Measurements from ENCODE around the gene CMIP.

The CMIP gene

DNA sequence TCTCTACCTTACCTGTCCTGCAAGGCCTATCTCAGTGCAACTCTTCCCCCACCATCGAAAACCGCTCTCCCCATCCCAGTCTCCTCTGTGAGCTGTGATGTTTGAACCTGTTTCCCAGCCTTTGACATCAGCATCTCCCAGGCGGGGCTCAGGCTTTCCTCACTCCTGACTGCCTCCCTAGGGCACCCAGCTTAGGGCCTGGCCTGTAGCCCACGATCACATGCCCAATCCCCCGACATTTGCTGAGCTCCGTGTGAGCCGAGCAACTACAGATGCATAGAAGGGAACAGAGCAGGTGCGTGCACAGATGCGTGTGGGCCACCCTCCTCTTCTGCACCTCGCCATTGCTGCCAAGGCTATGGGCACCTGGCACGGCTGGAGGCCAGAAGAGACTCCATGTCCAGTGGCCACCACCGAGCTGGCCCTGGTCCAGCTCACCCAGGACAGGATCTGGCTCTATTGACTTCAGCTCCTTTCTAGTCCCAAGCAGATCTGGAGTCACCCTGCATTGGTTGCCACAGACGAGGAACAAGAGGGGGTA is 35.5 kb upstream of the CMIP start:
- no peaks in the 10 kb centered on the region for H3K36me3 ChIP-seq (replicated peaks)
- in situ Hi-C loops (cut with HindIII; ENCODE audit: low pct_ligation_motif_present, low sequenced_read_pairs), result no loop called here
- TF ChIP-seq, protein P1, sequence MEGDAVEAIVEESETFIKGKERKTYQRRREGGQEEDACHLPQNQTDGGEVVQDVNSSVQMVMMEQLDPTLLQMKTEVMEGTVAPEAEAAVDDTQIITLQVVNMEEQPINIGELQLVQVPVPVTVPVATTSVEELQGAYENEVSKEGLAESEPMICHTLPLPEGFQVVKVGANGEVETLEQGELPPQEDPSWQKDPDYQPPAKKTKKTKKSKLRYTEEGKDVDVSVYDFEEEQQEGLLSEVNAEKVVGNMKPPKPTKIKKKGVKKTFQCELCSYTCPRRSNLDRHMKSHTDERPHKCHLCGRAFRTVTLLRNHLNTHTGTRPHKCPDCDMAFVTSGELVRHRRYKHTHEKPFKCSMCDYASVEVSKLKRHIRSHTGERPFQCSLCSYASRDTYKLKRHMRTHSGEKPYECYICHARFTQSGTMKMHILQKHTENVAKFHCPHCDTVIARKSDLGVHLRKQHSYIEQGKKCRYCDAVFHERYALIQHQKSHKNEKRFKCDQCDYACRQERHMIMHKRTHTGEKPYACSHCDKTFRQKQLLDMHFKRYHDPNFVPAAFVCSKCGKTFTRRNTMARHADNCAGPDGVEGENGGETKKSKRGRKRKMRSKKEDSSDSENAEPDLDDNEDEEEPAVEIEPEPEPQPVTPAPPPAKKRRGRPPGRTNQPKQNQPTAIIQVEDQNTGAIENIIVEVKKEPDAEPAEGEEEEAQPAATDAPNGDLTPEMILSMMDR (IDR thresholded peaks at IDR 0.05; ENCODE audit: low read depth, low read length, missing control alignments), result no peak

DNA sequence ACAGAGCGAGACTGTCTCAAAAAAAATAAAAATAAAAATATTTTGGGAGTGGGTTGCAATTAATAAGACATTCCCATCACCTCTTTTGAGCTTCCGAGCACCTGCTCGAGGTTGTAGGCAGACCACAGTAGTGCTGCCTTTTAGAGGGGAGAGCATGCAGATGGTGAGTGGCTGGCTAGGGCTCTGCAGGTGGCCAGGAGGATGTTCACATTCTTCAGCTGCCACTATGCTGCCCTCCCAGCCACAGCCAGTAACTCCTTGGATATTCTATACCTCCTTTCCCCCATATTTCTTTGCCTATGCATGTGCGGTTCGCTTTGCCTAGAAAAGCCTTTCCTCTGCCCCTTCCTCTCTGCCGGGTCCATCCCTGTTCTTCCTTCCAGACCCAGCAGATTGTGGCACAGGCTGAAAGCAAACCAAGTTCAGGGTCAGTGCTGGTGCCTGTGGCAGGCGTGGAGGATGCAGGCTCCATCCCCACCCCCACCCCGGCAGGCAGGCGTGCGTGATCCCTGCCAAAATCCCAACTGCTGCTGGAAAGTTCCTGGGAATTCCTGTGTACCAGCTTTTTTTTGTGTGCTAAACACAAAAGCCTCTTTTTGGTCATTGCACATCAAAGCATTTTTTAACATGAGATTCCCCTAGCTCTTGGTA is 33.8 kb upstream of the CMIP start:
- TF ChIP-seq, protein P1 (IDR thresholded peaks at IDR 0.05; ENCODE audit: low read depth, low read length, missing control alignments), result no peak
- Histone ChIP-seq H3K27ac (no peak overlapping the region), H3K27me3 (replicated peaks) (no peaks in the 10 kb centered on the region), H3K36me3 (replicated peaks) (no peaks in the 10 kb centered on the region), H3K4me3 (ENCODE audit: low read depth, low read length) (no peak overlapping the region)
- in situ Hi-C loops (cut with HindIII; ENCODE audit: low pct_ligation_motif_present, low sequenced_read_pairs), result no loop called here
- DNase-seq, result no peak

More for the DNA sequence above, 35.5 kb upstream of the CMIP start:
- no peak overlapping the region for H3K4me3 ChIP-seq (ENCODE audit: low read depth, low read length)
- no peak for DNase-seq
- no peaks in the 10 kb centered on the region for H3K27me3 ChIP-seq (replicated peaks)
- H3K27ac ChIP-seq, result no peak overlapping the region

GRCh38 chr16:81413245-81413990 is 31.2 kb upstream of the CMIP start:
- Histone ChIP-seq H3K27me3 (replicated peaks) (no peaks in the 10 kb centered on the region), H3K36me3 (replicated peaks) (no peaks in the 10 kb centered on the region), H3K27ac (no peak overlapping the region), H3K4me3 (ENCODE audit: low read depth, low read length) (no peak overlapping the region)
- DNase-seq, result no peak
- in situ Hi-C loops (cut with HindIII; ENCODE audit: low pct_ligation_motif_present, low sequenced_read_pairs), result no loop called here
- TF ChIP-seq, protein P1 (IDR thresholded peaks at IDR 0.05; ENCODE audit: low read depth, low read length, missing control alignments), result no peak

DNA sequence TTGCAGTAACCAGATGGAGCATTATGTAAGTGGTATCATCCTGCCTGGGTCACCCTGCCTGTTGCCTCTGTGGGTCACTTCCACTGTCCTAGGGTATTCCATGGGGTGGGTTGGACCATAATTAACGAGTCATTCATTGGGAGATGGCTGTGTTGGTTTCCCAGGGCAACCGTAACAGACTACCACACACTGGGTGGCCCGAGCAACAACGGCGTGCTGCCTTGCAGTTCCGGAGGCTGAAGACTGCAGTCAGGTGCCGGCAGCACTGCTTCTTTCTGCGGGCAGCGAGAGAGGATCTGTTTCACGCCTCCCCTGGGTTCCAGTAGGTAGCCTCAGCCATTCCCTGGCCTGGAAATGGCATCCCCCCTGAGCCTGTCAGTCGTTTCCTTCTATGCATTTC is 28.9 kb upstream of the CMIP start:
- H3K36me3 ChIP-seq (replicated peaks), result no peaks in the 10 kb centered on the region
- no peak overlapping the region for H3K27ac ChIP-seq
- no peaks in the 10 kb centered on the region for H3K27me3 ChIP-seq (replicated peaks)
- no peak overlapping the region for H3K4me3 ChIP-seq (ENCODE audit: low read depth, low read length)
- in situ Hi-C loops (cut with HindIII; ENCODE audit: low pct_ligation_motif_present, low sequenced_read_pairs), result no loop called here
- DNase-seq, result no peak
- TF ChIP-seq, protein P1 (IDR thresholded peaks at IDR 0.05; ENCODE audit: low read depth, low read length, missing control alignments), result no peak

GRCh38 chr16:81416749-81417148 is 27.9 kb upstream of the CMIP start:
- H3K36me3 ChIP-seq (replicated peaks), result no peaks in the 10 kb centered on the region
- in situ Hi-C loops (cut with HindIII; ENCODE audit: low pct_ligation_motif_present, low sequenced_read_pairs), result no loop called here
- no peak overlapping the region for H3K27ac ChIP-seq
- DNase-seq, result no peak
- TF ChIP-seq, protein P1 (IDR thresholded peaks at IDR 0.05; ENCODE audit: low read depth, low read length, missing control alignments), result no peak
- H3K4me3 ChIP-seq (ENCODE audit: low read depth, low read length), result no peak overlapping the region
- no peaks in the 10 kb centered on the region for H3K27me3 ChIP-seq (replicated peaks)
